Stimulated activated CD8-positive, alpha-beta memory T cell treated with anti-CD3 and anti-CD28 coated beads, Interleukin-7, amount 100 ng/mL, for 4 hours (primary cell): ENCODE data around the gene EXOG.

Experiments
- DNase-seq, 2 donors: peaks; one replicate each; pipeline ENCODE4 v3.0.0-alpha.2; 2020; ENCODE audit warnings: low read depth in 2 of 2

The EXOG gene

DNA sequence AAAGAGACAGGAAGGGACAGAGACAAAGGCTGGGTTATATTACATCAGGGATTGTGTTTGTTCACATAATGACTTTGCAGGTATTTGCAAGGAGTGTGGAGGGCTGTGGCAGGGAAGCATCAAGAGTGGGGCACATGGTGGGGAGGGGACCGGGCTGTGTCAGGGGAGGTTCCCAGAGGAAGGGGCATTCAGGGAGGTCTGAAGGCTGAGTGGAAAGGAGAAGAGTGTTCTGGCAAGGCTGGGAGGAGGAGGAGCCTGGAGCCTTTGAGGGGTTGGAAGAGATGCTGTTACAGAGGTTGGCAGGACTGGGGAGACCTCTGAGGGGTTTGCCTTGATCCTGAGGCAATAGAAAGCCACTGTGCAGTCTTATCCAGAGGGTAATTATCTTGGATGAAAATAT lies 49.4 kb downstream of the EXOG start:
- DNase-seq = no peak

DNA sequence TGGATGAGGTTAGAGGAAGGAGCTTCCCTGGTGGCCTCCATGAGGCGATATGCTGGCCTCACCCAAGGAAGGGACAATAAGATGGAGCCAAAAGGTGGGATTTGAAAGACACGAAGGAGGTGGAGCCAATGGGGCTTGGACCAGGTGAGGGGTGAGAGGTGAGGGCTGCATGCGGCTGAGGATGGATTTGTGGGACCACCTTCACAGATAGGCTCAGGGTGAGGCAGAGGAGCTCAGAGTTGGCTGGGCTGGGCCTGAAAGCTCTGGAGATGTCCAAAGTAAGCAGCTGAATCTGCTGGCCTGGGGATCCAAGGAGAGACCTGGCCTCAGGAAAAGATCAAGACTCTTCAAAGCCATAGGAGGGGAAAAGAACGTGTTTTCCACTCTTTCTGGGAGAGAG lies 49.8 kb downstream of the EXOG start:
- DNase-seq = no peak

DNA sequence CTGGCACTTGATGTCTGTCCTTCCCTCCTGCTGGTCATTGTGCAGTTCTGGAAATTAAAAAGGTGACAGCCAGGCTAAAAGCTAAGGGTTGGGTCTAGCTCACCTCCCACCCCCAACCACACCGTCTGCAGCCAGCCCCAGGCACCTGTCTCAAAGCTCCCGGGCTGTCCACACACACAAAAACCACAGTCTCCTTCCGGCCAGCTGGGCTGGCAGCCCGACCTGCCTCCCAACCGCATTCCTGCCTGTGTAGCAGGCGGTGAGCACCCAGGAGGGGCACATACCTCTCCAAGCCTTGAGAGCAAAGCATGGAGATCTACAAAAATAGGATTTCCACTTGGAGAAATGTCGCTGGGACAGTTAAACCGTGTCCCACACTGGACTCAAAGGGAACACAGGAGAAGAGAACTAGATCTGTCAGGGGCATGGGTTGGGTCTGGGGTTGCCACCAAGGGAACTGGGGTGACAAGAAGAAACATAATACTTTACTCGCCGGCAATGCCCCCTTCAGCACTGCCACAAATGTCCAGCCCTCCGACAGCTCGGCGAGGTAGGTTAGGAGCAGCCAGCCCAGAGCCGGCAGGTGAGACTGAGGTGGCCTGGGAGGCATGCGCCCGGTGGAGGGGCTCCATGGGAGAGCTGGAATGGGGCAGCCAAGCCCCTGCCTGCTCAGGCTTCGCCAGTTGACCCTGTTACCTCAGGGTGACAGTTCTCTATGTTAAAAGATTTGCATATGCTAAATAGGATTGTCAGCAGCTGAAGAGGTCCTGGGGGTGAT lies 52.2 kb downstream of the EXOG start:
- no peak for DNase-seq

- no peak for DNase-seq
These were observed 52.9 kb downstream of the EXOG start for GRCh38 chr3:38549082-38549481.

DNA sequence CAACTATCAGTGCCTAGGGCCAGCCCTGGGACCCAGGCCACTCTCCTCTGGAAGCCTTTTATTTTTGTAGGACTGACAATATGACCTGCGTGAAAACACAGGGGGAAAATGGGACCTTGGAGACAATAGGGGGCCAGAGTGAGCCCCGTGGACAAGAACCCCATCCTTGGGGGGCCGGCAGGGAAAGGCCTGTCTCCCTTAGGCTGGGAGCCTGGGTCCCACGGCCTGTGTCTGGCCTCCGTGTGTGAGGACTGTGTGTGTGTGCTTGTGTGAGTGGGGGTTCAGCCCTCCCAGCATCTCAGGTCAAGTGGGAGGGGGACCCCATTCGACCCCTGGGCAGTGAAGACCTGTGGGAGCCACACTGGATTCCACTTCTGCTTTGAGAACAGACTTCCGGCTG lies 53.3 kb downstream of the EXOG start:
- DNase-seq = no peak

GRCh38 chr3:38549957-38550840 lies 54.1 kb downstream of the EXOG start:
- DNase-seq = no peak

DNA sequence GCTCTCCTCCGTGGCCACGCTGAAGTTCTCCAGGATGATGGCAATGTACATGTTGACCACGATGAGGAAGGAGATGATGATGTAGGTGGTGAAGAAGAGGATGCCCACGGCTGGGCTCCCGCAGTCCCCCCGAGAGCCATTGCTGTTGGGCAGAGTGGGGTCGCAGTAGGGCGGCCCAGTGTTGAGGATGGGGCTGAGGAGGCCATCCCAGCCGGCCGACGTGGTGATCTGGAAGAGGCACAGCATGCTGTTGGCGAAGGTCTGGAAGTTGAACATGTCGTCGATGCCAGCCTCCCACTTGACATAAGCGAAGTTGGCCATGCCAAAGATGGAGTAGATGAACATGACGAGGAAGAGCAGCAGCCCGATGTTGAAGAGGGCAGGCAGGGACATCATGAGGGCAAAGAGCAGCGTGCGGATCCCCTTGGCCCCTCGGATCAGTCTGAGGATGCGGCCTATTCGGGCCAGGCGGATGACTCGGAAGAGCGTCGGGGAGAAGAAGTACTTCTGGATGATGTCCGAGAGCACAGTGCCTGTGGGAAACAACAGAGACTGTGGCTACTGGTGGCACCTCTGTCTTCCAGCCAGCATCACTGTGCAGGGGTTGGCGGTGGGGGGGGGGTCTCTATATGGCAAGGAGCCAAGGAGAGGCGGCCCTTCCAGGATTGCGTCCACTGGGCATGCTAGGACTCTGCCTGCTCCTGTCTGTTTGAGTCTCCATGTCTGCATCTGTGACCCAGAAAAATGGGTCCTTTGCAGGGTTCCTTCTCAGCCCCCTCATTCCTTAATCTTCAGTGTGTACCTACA lies 55.1 kb downstream of the EXOG start:
- no peak for DNase-seq

- DNase-seq = no peak
These were observed 56.2 kb downstream of the EXOG start for GRCh38 chr3:38552364-38552763.

DNA sequence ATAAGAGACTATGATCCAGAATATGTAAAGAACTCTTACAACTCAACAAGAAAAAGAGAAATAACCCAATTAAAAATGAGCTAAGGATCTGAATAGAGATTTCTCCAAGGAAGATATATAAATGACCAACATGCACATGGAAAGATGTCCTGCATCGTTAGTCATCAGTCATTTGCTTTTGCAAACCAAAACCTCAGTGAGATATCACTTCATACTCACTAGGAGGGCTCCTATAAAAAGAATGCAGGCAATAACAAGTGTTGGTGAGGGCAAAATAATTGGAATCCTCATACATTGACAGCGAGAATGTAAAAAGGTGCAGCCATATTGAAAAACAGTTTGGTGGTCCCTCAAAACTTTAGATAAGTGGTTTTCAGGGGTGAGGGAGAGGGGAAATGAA lies 56.9 kb downstream of the EXOG start:
- DNase-seq = no peak

- DNase-seq = no peak
These were observed 58.1 kb downstream of the EXOG start for GRCh38 chr3:38554127-38554827.

- DNase-seq = no peak
These were observed 59.2 kb downstream of the EXOG start for GRCh38 chr3:38555149-38555840.

GRCh38 chr3:38555926-38556325 lies 59.8 kb downstream of the EXOG start:
- no peak for DNase-seq

- DNase-seq = no peak
These were observed 60.7 kb downstream of the EXOG start for GRCh38 chr3:38556640-38557358.

- DNase-seq = no peak
These were observed 62.7 kb downstream of the EXOG start for GRCh38 chr3:38558864-38559263.

GRCh38 chr3:38560284-38560683 lies 64.1 kb downstream of the EXOG start:
- no peak for DNase-seq

GRCh38 chr3:38560996-38561717 lies 65.0 kb downstream of the EXOG start:
- DNase-seq = no peak

DNA sequence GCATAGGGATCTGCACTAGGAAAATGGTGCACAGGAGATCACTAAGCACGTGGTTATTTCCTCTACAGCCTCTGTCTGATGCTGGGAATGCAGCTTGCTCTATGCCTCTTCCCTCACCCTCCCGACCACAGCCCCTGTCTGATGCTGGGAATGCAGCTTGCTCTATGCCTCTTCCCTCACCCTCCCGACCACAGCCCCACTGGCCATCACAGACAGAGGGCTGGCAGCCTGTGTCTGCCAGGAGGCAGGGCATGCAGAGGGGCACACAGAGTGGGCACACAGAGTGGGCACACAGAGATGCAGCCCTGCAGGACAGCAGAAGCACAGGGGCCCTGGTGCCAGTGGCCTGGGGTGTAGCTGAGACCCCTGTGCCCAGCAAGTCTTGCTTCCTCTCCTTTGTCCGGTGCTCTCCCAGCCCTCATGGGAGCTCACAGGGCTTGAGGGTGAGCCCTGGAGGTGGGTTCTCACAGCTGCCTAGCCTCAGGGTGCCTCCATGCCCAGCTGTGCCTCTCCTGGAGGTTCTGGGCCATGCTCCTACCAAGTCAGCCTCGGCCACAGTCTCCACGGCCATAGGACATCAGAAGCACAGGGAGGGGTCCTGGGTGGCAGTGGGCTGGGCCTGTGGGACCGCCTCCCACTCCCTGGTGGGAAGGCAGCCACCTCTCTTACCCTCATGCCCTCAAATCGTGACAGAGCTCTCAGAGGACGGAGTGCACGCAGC lies 65.8 kb downstream of the EXOG start:
- no peak for DNase-seq

DNA sequence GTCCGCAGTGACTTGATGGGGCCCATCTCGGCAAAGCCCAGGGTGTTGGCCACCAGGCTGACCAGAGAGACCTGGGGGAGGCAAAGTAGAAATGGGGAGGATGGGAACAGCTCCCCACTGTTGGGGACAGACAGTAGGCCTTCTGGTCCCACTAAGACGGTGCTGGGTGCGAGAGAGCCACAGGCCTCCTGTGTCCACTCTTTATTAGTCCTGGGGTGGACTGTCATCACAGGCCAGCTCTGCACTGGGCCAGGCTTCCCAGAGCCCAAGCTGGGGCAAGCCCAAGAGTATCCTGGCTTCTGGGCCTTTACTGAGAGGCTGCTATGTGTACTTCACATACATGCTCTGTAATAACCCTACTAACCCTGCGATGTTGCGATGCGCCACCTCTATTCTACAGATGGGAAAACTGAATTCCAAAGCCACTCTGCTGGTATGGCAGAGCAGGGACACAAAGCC lies 66.4 kb downstream of the EXOG start:
- DNase-seq = no peak
